HFF-Myc (cell line): Measurements from ENCODE around the gene SPG7.

Experiments used
- DNase-seq: peaks from one replicate; pipeline ENCODE4 v3.0.0-alpha.2; 2011; ENCODE audit warnings: low read depth; ENCODE audit errors: extremely low read depth
- H3K4me3 ChIP-seq: replicated peaks from 2 replicates; pipeline ENCODE4 v1.5.1; 2011; ENCODE audit warnings: low read depth, mild to moderate bottlenecking, control low read depth, low read length
- CTCF ChIP-seq: IDR thresholded peaks from 2 replicates; pipeline ENCODE4 v1.5.1; 2012; ENCODE audit warnings: mild to moderate bottlenecking, low read depth, low read length, control low read depth; ENCODE audit errors: missing control alignments

SPG7 gene

GRCh38 chr16:89556750-89557689 lies 48.8 kb downstream of the SPG7 start:
- no peak overlapping the region for H3K4me3 ChIP-seq
- TF ChIP-seq CTCF = peak; percentile 88
- no peak for DNase-seq

GRCh38 chr16:89557690-89558490 lies 49.7 kb downstream of the SPG7 start:
- no peak for DNase-seq
- no peak for TF ChIP-seq CTCF
- no peak overlapping the region for H3K4me3 ChIP-seq

GRCh38 chr16:89560378-89561141 lies 52.4 kb downstream of the SPG7 start, which contains the start of gene RPL13:
RPL13 (plus strand) TSS chr16:89560682; CDS start chr16:89560960, 278 bp downstream.
- TF ChIP-seq CTCF = no peak
- peak; percentile 75 for DNase-seq
- peak within 1 kb of the TSS; percentile 98 for H3K4me3 ChIP-seq

- no peak for TF ChIP-seq CTCF
- H3K4me3 ChIP-seq = peak overlapping the region; percentile 98
- DNase-seq = no peak
Measured at GRCh38 chr16:89561142-89561883, 53.1 kb downstream of the SPG7 start.

- no peak for TF ChIP-seq CTCF
- H3K4me3 ChIP-seq = peak overlapping the region; percentile 98
- DNase-seq = no peak
Measured at GRCh38 chr16:89561884-89562599, 53.8 kb downstream of the SPG7 start.
